HepG2 (cell line): ENCODE results near the gene IGF2BP1. TPM values are rescaled to one million over a fixed set of nuclear protein-coding genes. Genes with fewer than 3 reads are reported as not detected.

Source experiments
- ARNTL ChIP-seq: sonication (generic); formaldehyde crosslinking; IDR thresholded peaks from 2 replicates; pipeline ENCODE4 v1.4.0; 2020; ENCODE audit warnings: mild to moderate bottlenecking, missing genetic modification reagents
- CBFB ChIP-seq: sonication (generic); formaldehyde crosslinking; IDR thresholded peaks from 2 replicates; pipeline ENCODE4 v1.4.0; 2020; ENCODE audit warnings: missing genetic modification reagents
- ETS1 ChIP-seq: sonication (generic); formaldehyde crosslinking; IDR thresholded peaks from 2 replicates; pipeline ENCODE4 v1.4.0; 2020; ENCODE audit warnings: missing genetic modification reagents
- KDM2A ChIP-seq: sonication (generic); formaldehyde crosslinking; IDR thresholded peaks from 2 replicates; pipeline ENCODE4 v1.4.0; 2020; ENCODE audit warnings: low read depth, missing genetic modification reagents, borderline replicate concordance
- KLF15 ChIP-seq: sonication (generic); formaldehyde crosslinking; IDR thresholded peaks from 2 replicates; pipeline ENCODE4 v1.8.1; 2023; ENCODE audit warnings: borderline replicate concordance, mild to moderate bottlenecking, inconsistent platforms, missing genetic modification reagents, mixed read lengths
- NFIC ChIP-seq: IDR thresholded peaks from 2 replicates; pipeline ENCODE4 v1.6.1; 2012; ENCODE audit warnings: mild to moderate bottlenecking, low read length, inconsistent platforms
- PITX1 ChIP-seq: sonication (generic); formaldehyde crosslinking; IDR thresholded peaks from 2 replicates; pipeline ENCODE4 v1.5.1; 2020; ENCODE audit warnings: mild to moderate bottlenecking, missing genetic modification reagents
- RBM39 ChIP-seq: fragments of 200-400 bp; formaldehyde crosslinking; IDR thresholded peaks from one replicate; pipeline ENCODE4 v1.6.1; 2018; ENCODE audit warnings: antibody characterized with exemption, mild to moderate bottlenecking, low read depth, low read length; ENCODE audit not compliant: poor library complexity, severe bottlenecking
- SAP130 ChIP-seq: IDR thresholded peaks from 2 replicates; pipeline ENCODE4 v1.6.1; 2016; ENCODE audit warnings: low read depth
- STAT5B ChIP-seq: sonication (generic); formaldehyde crosslinking; IDR thresholded peaks from 2 replicates; pipeline ENCODE4 v1.4.0; 2020; ENCODE audit warnings: missing genetic modification reagents
- TBL1XR1 ChIP-seq: fragments of 150-350 bp; IDR thresholded peaks from 2 replicates; pipeline ENCODE4 v1.6.1; 2014; ENCODE audit warnings: borderline replicate concordance, low read length; ENCODE audit not compliant: partially characterized antibody
- TEAD3 ChIP-seq: optimal IDR thresholded peaks from 2 replicates; pipeline ENCODE3; 2016; ENCODE audit warnings: borderline replicate concordance
- ZMAT5 ChIP-seq: sonication (generic); formaldehyde crosslinking; IDR thresholded peaks from 2 replicates; pipeline ENCODE4 v1.5.0; 2020; ENCODE audit warnings: mild to moderate bottlenecking, low read depth, missing genetic modification reagents, borderline replicate concordance
- ZNF260 ChIP-seq: sonication (generic); formaldehyde crosslinking; IDR thresholded peaks from 2 replicates; pipeline ENCODE4 v1.4.0; 2020; ENCODE audit warnings: missing genetic modification reagents, low read depth, mild to moderate bottlenecking, borderline replicate concordance
- ZNF292 ChIP-seq: sonication (generic); formaldehyde crosslinking; IDR thresholded peaks from 2 replicates; pipeline ENCODE4 v1.8.1; 2022; ENCODE audit warnings: mild to moderate bottlenecking, low read depth, missing genetic modification reagents, borderline replicate concordance
- ZNF34 ChIP-seq: sonication (generic); formaldehyde crosslinking; IDR thresholded peaks from 2 replicates; pipeline ENCODE4 v1.4.0; 2020; ENCODE audit warnings: mild to moderate bottlenecking, missing genetic modification reagents, borderline replicate concordance
- ZSCAN30 ChIP-seq: sonication (generic); formaldehyde crosslinking; IDR thresholded peaks from 2 replicates; pipeline ENCODE4 v1.5.0; 2020; ENCODE audit warnings: mild to moderate bottlenecking, missing genetic modification reagents
- polyA plus RNA-seq, 8 experiments: library from polyadenylated mRNA; depleted of rRNA in 3 of 8; stranded (reverse) in 7 of 8; unstranded in 1 of 8; fragments of >200 nt; fragmentation: Illumina TruSeq in 4 of 8; extraction: Trizol in 4 of 8; gene quantifications; 2 replicates each; pipeline versions ENCODE4 v1.2.1 to v1.2.3, GENCODE V29; 2011 to 2016; ENCODE audit warnings: low read depth in 4 of 8, missing spikeins in 1 of 8, mixed read lengths in 1 of 8; ENCODE audit not compliant: insufficient read depth in 1 of 8
- total RNA-seq, 5 experiments: library from RNA; depleted of rRNA; stranded (reverse); fragments of >200 nt; fragmentation: Illumina TruSeq; extraction: Trizol; gene quantifications; 2 replicates each; pipeline ENCODE4 v1.2.3, GENCODE V29; 2016; ENCODE audit warnings: low read depth in 1 of 5
- TF ChIP-seq, protein P1 (sequence below): sonication (generic); formaldehyde crosslinking; IDR thresholded peaks from 2 replicates; pipeline ENCODE4 v1.4.0; 2020; ENCODE audit warnings: missing genetic modification reagents
- TF ChIP-seq, protein P2 (sequence below): sonication (generic); formaldehyde crosslinking; IDR thresholded peaks from 2 replicates; pipeline ENCODE4 v1.5.0; 2020; ENCODE audit warnings: missing genetic modification reagents
- TF ChIP-seq, protein P3 (sequence below): sonication (generic); formaldehyde crosslinking; IDR thresholded peaks from 2 replicates; pipeline ENCODE4 v1.4.0; 2020; ENCODE audit warnings: missing genetic modification reagents, borderline replicate concordance

Gene IGF2BP1
- total and polyA plus RNA-seq, 2 of the 13 experiments (the other 11 are each of a cell fraction or from before 2014, with no cell fraction given) = 29.7 to 75.1 TPM

GRCh38 chr17:48970865-48971687, 26.1 kb upstream of the IGF2BP1 start (continued):
- TF ChIP-seq, protein P1, sequence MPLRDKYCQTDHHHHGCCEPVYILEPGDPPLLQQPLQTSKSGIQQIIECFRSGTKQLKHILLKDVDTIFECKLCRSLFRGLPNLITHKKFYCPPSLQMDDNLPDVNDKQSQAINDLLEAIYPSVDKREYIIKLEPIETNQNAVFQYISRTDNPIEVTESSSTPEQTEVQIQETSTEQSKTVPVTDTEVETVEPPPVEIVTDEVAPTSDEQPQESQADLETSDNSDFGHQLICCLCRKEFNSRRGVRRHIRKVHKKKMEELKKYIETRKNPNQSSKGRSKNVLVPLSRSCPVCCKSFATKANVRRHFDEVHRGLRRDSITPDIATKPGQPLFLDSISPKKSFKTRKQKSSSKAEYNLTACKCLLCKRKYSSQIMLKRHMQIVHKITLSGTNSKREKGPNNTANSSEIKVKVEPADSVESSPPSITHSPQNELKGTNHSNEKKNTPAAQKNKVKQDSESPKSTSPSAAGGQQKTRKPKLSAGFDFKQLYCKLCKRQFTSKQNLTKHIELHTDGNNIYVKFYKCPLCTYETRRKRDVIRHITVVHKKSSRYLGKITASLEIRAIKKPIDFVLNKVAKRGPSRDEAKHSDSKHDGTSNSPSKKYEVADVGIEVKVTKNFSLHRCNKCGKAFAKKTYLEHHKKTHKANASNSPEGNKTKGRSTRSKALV = no peak
- TF ChIP-seq KDM2A (CRISPR knock-in tag) (peak; percentile 56; the same call in 1 of the 2 replicates), ZNF34 (CRISPR knock-in tag) (no peak), KLF15 (CRISPR knock-in tag) (no peak), ETS1 (CRISPR knock-in tag) (no peak), STAT5B (no peak), PITX1 (CRISPR knock-in tag) (peak; percentile 90), CBFB (CRISPR knock-in tag) (no peak), ARNTL (CRISPR knock-in tag) (no peak), ZSCAN30 (CRISPR knock-in tag) (no peak), TBL1XR1 (peak; percentile 31), RBM39 (no peak), ZMAT5 (CRISPR knock-in tag) (no peak), NFIC (no peak), ZNF292 (peak; percentile 98), SAP130 (peak; percentile 93), TEAD3 (CRISPR knock-in tag) (peak; percentile 93), ZNF260 (CRISPR knock-in tag) (no peak)
- TF ChIP-seq, protein P2, sequence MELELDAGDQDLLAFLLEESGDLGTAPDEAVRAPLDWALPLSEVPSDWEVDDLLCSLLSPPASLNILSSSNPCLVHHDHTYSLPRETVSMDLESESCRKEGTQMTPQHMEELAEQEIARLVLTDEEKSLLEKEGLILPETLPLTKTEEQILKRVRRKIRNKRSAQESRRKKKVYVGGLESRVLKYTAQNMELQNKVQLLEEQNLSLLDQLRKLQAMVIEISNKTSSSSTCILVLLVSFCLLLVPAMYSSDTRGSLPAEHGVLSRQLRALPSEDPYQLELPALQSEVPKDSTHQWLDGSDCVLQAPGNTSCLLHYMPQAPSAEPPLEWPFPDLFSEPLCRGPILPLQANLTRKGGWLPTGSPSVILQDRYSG (CRISPR knock-in tag) = no peak
- TF ChIP-seq, protein P3, sequence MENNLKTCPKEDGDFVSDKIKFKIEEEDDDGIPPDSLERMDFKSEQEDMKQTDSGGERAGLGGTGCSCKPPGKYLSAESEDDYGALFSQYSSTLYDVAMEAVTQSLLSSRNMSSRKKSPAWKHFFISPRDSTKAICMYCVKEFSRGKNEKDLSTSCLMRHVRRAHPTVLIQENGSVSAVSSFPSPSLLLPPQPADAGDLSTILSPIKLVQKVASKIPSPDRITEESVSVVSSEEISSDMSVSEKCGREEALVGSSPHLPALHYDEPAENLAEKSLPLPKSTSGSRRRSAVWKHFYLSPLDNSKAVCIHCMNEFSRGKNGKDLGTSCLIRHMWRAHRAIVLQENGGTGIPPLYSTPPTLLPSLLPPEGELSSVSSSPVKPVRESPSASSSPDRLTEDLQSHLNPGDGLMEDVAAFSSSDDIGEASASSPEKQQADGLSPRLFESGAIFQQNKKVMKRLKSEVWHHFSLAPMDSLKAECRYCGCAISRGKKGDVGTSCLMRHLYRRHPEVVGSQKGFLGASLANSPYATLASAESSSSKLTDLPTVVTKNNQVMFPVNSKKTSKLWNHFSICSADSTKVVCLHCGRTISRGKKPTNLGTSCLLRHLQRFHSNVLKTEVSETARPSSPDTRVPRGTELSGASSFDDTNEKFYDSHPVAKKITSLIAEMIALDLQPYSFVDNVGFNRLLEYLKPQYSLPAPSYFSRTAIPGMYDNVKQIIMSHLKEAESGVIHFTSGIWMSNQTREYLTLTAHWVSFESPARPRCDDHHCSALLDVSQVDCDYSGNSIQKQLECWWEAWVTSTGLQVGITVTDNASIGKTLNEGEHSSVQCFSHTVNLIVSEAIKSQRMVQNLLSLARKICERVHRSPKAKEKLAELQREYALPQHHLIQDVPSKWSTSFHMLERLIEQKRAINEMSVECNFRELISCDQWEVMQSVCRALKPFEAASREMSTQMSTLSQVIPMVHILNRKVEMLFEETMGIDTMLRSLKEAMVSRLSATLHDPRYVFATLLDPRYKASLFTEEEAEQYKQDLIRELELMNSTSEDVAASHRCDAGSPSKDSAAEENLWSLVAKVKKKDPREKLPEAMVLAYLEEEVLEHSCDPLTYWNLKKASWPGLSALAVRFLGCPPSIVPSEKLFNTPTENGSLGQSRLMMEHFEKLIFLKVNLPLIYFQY (CRISPR knock-in tag) = peak; percentile 51; the same call in 1 of the 2 replicates
